MM.1S (cell line): ENCODE results near the gene MS4A8.
"Not testable (repeated sequence)": the region's sequence is repeated elsewhere in the genome, so short reads cannot be mapped to it uniquely, and the experiment has no call there.

Source experiments
- DNase-seq: peaks from one replicate; pipeline ENCODE4 v3.0.0-alpha.2; 2015
- H2AFZ ChIP-seq: fragments of 300-600 bp; sonication (generic); 2 replicates; pipeline ENCODE4 v1.6.0; 2016; ENCODE audit warnings: antibody characterized with exemption, low read length
- H3F3A ChIP-seq: fragments of 300-600 bp; sonication (generic); 2 replicates; pipeline ENCODE4 v1.6.1; 2016; ENCODE audit warnings: mild to moderate bottlenecking, antibody characterized with exemption, low read length, moderate library complexity, mixed read lengths; ENCODE audit not compliant: insufficient read depth
- H3K27ac ChIP-seq: fragments of 300-600 bp; sonication (generic); 2 replicates; pipeline ENCODE4 v1.5.1; 2016; ENCODE audit warnings: mild to moderate bottlenecking, low read length
- H3K27me3 ChIP-seq: fragments of 300-600 bp; sonication (generic); replicated peaks from 2 replicates; pipeline ENCODE4 v1.6.0; 2016; ENCODE audit warnings: low read length; ENCODE audit not compliant: insufficient read depth
- H3K36me3 ChIP-seq: fragments of 300-600 bp; sonication (generic); replicated peaks from 2 replicates; pipeline ENCODE4 v1.6.1; 2016; ENCODE audit warnings: mild to moderate bottlenecking, low read length, mixed read lengths; ENCODE audit not compliant: insufficient read depth
- H3K4me1 ChIP-seq: fragments of 300-600 bp; sonication (generic); 2 replicates; pipeline ENCODE4 v1.6.1; 2016; ENCODE audit warnings: low read length, mixed read lengths
- H3K4me2 ChIP-seq: fragments of 300-600 bp; sonication (generic); 2 replicates; pipeline ENCODE4 v1.6.0; 2016; ENCODE audit warnings: low read depth, low read length
- H3K4me3 ChIP-seq: fragments of 300-600 bp; sonication (generic); 2 replicates; pipeline ENCODE4 v1.5.1; 2016; ENCODE audit warnings: low read length, mixed read lengths
- H3K79me2 ChIP-seq: fragments of 300-600 bp; sonication (generic); 2 replicates; pipeline ENCODE4 v1.6.1; 2016; ENCODE audit warnings: mixed run types, low read length, mixed read lengths
- H3K9ac ChIP-seq: fragments of 300-600 bp; sonication (generic); 2 replicates; pipeline ENCODE4 v1.6.1; 2016; ENCODE audit warnings: low read length, mixed read lengths
- H3K9me2 ChIP-seq: fragments of 300-600 bp; sonication (generic); replicated peaks from 2 replicates; pipeline ENCODE4 v1.6.1; 2016; ENCODE audit warnings: mild to moderate bottlenecking, low read length, mixed read lengths; ENCODE audit not compliant: insufficient read depth
- H3K9me3 ChIP-seq: fragments of 300-600 bp; sonication (generic); replicated peaks from 2 replicates; pipeline ENCODE4 v1.6.1; 2016; ENCODE audit warnings: mild to moderate bottlenecking, low read length, mixed read lengths; ENCODE audit not compliant: insufficient read depth
- H4K20me1 ChIP-seq: fragments of 300-600 bp; sonication (generic); 2 replicates; pipeline ENCODE4 v1.6.1; 2016; ENCODE audit warnings: mild to moderate bottlenecking, low read length, moderate library complexity, mixed read lengths; ENCODE audit not compliant: insufficient read depth
- EZH2 ChIP-seq: fragments of 300-600 bp; sonication (generic); optimal IDR thresholded peaks from 2 replicates; pipeline ENCODE3; 2017; ENCODE audit warnings: low read depth, mild to moderate bottlenecking, antibody characterized with exemption, low read length, mixed read lengths
- EZH2phosphoT487 ChIP-seq: fragments of 300-600 bp; sonication (generic); IDR thresholded peaks from 2 replicates; pipeline ENCODE4 v1.6.1; 2018; ENCODE audit warnings: antibody characterized with exemption, low read length
- TF ChIP-seq, protein P1 (sequence below): fragments of 300-600 bp; sonication (generic); IDR thresholded peaks from 2 replicates; pipeline ENCODE4 v1.5.1; 2016; ENCODE audit warnings: antibody characterized with exemption, low read length, mixed read lengths

Gene MS4A8

DNA sequence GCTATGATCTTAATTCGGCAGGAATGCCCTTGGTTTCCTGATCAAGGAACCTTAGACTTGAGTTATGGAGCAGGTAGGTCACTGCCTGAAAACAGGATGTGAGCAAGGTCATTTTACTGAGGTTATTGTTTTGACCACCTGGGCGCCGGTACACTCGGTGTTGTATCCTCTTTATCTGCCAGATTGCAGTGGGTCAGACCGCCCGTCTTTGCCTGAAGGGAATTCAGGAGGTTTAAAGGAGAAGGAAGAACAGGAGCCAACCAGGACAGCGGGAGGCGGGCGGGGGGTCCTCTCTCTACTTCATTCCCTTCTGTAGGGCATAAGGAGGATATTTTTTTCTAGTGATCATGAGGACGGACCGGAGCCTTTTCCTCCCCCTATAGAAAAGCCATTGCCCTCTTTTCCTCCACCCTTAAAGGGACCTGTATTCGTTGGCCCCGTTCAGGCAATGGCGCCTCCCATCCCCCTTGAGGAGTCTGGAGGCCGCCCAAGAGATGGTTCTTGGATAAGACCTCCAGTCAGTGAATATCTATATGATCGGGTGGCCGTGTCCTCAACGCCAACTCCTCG is 57.9 kb downstream of the MS4A8 start:
- H3K4me2 ChIP-seq, result no peak overlapping the region
- H3K27me3 ChIP-seq, result no peaks in the 10 kb centered on the region
- no peaks in the 10 kb centered on the region for H3K9me3 ChIP-seq
- no peaks in the 10 kb centered on the region; the same call in none of the 2 replicates for H3F3A ChIP-seq
- H3K36me3 ChIP-seq, result no peaks in the 10 kb centered on the region
- no peaks in the 10 kb centered on the region for H3K79me2 ChIP-seq
- no peak overlapping the region for H3K4me3 ChIP-seq
- DNase-seq, result no peak
- no peak overlapping the region for H3K27ac ChIP-seq
- TF ChIP-seq EZH2 (no peak), EZH2phosphoT487 (no peak)
- TF ChIP-seq, protein P1, sequence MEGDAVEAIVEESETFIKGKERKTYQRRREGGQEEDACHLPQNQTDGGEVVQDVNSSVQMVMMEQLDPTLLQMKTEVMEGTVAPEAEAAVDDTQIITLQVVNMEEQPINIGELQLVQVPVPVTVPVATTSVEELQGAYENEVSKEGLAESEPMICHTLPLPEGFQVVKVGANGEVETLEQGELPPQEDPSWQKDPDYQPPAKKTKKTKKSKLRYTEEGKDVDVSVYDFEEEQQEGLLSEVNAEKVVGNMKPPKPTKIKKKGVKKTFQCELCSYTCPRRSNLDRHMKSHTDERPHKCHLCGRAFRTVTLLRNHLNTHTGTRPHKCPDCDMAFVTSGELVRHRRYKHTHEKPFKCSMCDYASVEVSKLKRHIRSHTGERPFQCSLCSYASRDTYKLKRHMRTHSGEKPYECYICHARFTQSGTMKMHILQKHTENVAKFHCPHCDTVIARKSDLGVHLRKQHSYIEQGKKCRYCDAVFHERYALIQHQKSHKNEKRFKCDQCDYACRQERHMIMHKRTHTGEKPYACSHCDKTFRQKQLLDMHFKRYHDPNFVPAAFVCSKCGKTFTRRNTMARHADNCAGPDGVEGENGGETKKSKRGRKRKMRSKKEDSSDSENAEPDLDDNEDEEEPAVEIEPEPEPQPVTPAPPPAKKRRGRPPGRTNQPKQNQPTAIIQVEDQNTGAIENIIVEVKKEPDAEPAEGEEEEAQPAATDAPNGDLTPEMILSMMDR, result no peak
- H3K9ac ChIP-seq, result no peak overlapping the region
- H3K9me2 ChIP-seq, result no peaks in the 10 kb centered on the region
- no peaks in the 10 kb centered on the region for H4K20me1 ChIP-seq
- 0 out of 2 replicates have a peak overlapping the region, but pooled peaks have one; percentile 33 for H2AFZ ChIP-seq
- H3K4me1 ChIP-seq, result peaks cover 30% of the 10 kb centered on the region

DNA sequence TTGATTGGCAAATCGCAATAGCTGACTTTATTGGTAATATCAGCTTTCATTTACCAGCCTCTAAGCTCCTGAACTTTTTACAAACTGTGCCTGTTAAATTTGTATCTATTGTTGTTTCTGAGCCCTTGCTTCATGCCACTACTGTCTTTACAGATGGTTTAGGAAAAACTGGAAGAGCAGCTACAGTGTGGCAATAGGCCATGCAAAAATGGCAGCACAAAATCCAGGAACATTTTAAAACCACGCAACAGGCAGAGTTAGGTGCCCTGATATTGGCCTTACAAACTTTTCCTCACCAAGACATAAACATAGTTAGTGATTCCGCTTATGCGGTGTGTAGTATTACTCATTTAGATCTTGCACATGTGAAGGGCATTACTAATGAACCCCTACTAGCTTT is 59.3 kb downstream of the MS4A8 start:
- H3F3A ChIP-seq, H3K9ac ChIP-seq, H3K9me2 ChIP-seq, H3K79me2 ChIP-seq, DNase-seq, H3K4me3 ChIP-seq, H3K9me3 ChIP-seq, H3K4me2 ChIP-seq, H3K27me3 ChIP-seq, H4K20me1 ChIP-seq, H3K36me3 ChIP-seq, H3K27ac ChIP-seq, H2AFZ ChIP-seq: not testable (repeated sequence)
- H3K4me1 ChIP-seq, result peaks cover 43% of the 10 kb centered on the region

DNA sequence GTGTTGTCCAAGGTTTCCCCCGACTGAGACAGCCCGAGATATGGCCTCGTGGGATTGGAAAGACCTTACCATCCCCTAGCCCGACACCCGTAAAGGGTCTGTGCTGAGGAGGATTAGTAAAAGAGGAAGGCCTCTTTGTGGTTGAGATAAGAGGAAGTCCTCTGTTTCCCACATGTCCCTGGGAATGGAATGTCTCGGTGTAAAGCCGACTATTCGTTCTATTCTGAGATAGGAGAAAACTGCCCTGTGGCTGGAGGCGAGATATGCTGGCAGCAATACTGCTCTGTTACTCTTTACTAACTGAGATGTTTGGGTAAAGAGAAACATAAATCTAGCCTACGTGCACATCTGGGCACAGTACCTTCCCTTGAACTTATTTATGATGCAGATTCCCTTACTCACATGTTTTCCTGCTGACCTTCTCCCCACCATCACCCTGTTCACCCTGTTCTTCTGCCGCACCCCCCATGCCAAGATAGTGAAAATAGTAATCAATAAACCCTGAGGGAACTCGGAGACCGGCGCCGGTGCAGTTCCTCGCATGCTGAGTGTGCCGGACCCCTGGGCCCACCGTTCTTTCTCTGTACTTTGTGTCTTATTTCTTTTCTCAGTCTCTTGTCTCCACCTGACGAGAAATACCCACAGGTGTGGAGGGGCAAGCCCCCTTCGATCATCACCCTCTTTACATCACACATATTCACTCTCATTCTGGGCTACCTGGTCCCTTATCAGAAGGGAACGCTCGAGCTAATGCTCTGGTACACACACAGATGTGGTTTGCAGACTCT is 60.2 kb downstream of the MS4A8 start:
- H3K4me2 ChIP-seq, H3K36me3 ChIP-seq, DNase-seq, H3K27ac ChIP-seq, H3F3A ChIP-seq, H4K20me1 ChIP-seq, H3K4me3 ChIP-seq, H2AFZ ChIP-seq, H3K79me2 ChIP-seq, H3K9me3 ChIP-seq, H3K27me3 ChIP-seq, H3K9ac ChIP-seq, H3K9me2 ChIP-seq: not testable (repeated sequence)
- peaks cover 52% of the 10 kb centered on the region for H3K4me1 ChIP-seq

DNA sequence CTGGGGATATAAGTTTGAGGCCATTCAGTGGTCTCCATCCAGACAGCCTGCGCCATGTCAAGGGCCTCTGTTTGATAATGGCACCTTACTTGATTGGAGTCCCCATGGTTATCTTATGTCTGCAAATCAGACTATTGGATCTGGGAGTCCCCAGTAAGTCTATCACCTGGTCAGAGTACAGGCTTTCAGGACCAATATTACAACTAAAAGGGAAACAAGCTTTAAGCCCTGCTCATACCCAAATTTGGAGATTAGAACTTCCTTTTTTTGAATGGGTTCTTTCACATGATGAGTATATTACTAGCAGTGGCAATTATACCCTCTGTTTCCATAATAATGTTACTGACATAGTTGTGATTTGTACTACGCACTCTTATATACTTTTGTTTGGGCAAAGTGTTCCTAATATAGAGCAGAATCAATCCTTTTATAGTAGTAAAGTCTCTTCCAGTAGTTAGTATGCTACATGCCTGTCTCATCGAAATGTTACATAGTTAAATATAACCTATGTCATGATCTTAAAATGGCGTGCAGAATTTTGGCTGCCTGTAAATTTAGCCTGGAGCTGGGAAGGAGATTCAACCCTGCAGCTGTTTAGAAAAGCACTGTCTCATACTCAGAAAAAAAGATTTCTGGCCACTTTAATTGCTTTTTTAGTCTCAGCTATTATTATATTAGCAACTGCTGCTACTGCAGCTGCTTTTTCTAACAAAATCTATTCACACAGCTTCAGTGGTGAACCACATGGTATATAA is 62.2 kb downstream of the MS4A8 start:
- H4K20me1 ChIP-seq, result no peaks in the 10 kb centered on the region
- no peak for TF ChIP-seq EZH2phosphoT487
- TF ChIP-seq, protein P1, result no peak
- no peak for TF ChIP-seq EZH2
- H3K4me2 ChIP-seq, result peak overlapping the region; percentile 35; the same call in 1 of the 2 replicates
- no peaks in the 10 kb centered on the region for H3K79me2 ChIP-seq
- H3K4me1 ChIP-seq, result peaks cover 53% of the 10 kb centered on the region
- peaks cover 14% of the 10 kb centered on the region for H3F3A ChIP-seq
- H3K27ac ChIP-seq, result peak overlapping the region; percentile 43; the same call in 1 of the 2 replicates
- H3K36me3 ChIP-seq, result no peaks in the 10 kb centered on the region
- no peak overlapping the region for H3K4me3 ChIP-seq
- H2AFZ ChIP-seq, result no peak overlapping the region
- H3K9me2 ChIP-seq, result no peaks in the 10 kb centered on the region
- no peak overlapping the region for H3K9ac ChIP-seq
- DNase-seq, result peak; percentile 48
- H3K27me3 ChIP-seq, result no peaks in the 10 kb centered on the region
- no peaks in the 10 kb centered on the region for H3K9me3 ChIP-seq
